AG04450 (cell line): Measurements from ENCODE around the gene ADAMTS15. TPM values are rescaled to one million over a fixed set of nuclear protein-coding genes. Genes with fewer than 3 reads are reported as not detected.
A peak's percentile ranks its signal among the peaks of the same experiment; 100 is the strongest.

Experiments used
- CTCF ChIA-PET: fragments of 300-600, 350-600 bp; formaldehyde crosslinking; extraction: SDS; loops from one replicate; lab custom pipeline; 2022; ENCODE audit warnings: antibody characterized with exemption, inconsistent platforms; lab: Charles Lee
- POLR2A ChIA-PET: fragments of 350-600 bp; formaldehyde crosslinking; extraction: SDS; loops from one replicate; lab custom pipeline; 2021; ENCODE audit warnings: antibody characterized with exemption, inconsistent platforms; lab: Yijun Ruan, JAX
- DNase-seq: peaks from one replicate; pipeline ENCODE4 v3.0.0-alpha.2; 2011; ENCODE audit warnings: low read depth, low spot score
- H3K27ac ChIP-seq: one replicate; pipeline ENCODE4 v1.5.1; 2012; ENCODE audit warnings: low read depth, low read length, control low read depth
- H3K27me3 ChIP-seq: one replicate; pipeline ENCODE4 v1.6.0; 2012; ENCODE audit warnings: low read length; ENCODE audit not compliant: control insufficient read depth, insufficient read depth
- H3K4me3 ChIP-seq: 2 replicates; pipeline ENCODE4 v1.5.1; 2011; ENCODE audit warnings: mild to moderate bottlenecking, low read depth, low read length, control low read depth
- H3K9me3 ChIP-seq: 2 replicates; pipeline ENCODE4 v1.5.1; 2012; ENCODE audit warnings: low read length; ENCODE audit not compliant: control insufficient read depth, insufficient read depth
- polyA plus RNA-seq: library from polyadenylated mRNA; depleted of rRNA; stranded (reverse); fragments of >200 nt; gene quantifications from 2 replicates; pipeline ENCODE4 v1.2.3, GENCODE V29; 2011
- TF ChIP-seq, protein P1 (sequence below): IDR thresholded peaks from 2 replicates; pipeline ENCODE4 v1.5.1; 2011; ENCODE audit warnings: low read depth, low read length, control low read depth, inconsistent platforms

The ADAMTS15 gene
- polyA plus RNA-seq, 1 experiment = 5.8 TPM

- H3K27ac ChIP-seq = no peak overlapping the region
- ChIA-PET POLR2A (no interaction called here), CTCF (interaction anchor here (1.2 kb wide), 1 partner anchor 211 kb away, joined by 3 read pairs; no protein-coding TSS in a partner anchor)
- TF ChIP-seq, protein P1, sequence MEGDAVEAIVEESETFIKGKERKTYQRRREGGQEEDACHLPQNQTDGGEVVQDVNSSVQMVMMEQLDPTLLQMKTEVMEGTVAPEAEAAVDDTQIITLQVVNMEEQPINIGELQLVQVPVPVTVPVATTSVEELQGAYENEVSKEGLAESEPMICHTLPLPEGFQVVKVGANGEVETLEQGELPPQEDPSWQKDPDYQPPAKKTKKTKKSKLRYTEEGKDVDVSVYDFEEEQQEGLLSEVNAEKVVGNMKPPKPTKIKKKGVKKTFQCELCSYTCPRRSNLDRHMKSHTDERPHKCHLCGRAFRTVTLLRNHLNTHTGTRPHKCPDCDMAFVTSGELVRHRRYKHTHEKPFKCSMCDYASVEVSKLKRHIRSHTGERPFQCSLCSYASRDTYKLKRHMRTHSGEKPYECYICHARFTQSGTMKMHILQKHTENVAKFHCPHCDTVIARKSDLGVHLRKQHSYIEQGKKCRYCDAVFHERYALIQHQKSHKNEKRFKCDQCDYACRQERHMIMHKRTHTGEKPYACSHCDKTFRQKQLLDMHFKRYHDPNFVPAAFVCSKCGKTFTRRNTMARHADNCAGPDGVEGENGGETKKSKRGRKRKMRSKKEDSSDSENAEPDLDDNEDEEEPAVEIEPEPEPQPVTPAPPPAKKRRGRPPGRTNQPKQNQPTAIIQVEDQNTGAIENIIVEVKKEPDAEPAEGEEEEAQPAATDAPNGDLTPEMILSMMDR = no peak
- H3K27me3 ChIP-seq = peaks cover 59% of the 10 kb centered on the region
- DNase-seq = no peak
- H3K4me3 ChIP-seq = no peak overlapping the region
- no peaks in the 10 kb centered on the region; the same call in 1 of the 2 replicates for H3K9me3 ChIP-seq
Observed at GRCh38 chr11:130423541-130424142, 24.8 kb upstream of the ADAMTS15 start.

DNA sequence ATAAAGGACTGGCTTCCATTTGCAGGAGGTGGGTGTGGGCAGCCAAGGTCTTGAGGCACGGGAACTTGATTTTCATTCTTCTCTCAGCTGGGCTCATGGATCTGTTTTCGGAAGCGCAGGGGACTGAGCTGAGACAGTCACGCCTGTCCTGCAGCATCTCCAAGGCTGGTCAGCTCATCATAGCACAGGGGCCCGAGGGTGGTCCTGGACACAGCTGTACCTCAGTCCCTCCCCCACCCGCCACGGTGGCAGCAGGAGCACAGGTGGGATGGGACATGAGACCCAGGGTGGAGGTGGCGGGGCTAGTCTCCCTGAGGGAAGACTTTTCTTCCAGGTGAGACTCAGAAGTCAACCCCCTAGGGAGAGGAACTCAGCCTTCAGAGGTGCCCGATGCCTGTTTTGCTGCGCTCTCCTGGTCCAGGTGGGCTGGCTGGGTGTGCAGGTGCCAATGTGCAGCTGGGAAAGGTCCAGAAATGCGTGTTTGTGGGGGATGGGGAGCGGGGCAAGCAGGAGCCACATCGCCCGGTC is 23.8 kb upstream of the ADAMTS15 start:
- no peak for DNase-seq
- Histone ChIP-seq H3K4me3 (no peak overlapping the region), H3K9me3 (no peaks in the 10 kb centered on the region; the same call in 1 of the 2 replicates), H3K27ac (no peak overlapping the region), H3K27me3 (peaks cover 69% of the 10 kb centered on the region)
- ChIA-PET CTCF (interaction anchor here (0.9 to 1.7 kb wide), 5 partner anchors 10 to 438 kb away, joined by 3 to 6 read pairs (median 5); no protein-coding TSS in a partner anchor), POLR2A (no interaction called here)
- TF ChIP-seq, protein P1 = no peak

DNA sequence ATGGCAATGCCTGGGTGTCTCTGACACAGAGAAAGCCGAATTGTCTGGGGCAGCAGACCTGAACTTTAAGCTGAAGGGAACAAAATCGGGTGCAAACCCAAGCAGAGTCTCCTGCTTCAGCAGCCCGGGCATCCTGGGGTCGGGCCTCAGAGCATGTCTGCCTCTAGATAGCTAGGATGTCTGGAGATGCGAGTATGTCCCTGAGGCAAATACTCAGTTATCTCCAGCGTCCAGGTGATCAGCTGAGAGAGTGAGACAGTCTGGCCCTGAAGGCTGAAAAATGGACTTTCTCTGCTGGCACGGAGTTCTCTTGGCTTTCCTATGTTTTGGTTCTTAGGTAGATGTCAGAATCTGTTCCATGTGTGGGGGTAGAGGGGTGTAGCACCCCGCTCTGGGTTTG is 23.3 kb upstream of the ADAMTS15 start:
- POLR2A ChIA-PET = interaction anchor here (0.6 kb wide), 1 partner anchor 111 kb away, joined by 6 read pairs; the partner anchor contains the start of gene ZBTB44
- DNase-seq = no peak
- peaks cover 72% of the 10 kb centered on the region for H3K27me3 ChIP-seq

GRCh38 chr11:130426223-130426836 is 22.1 kb upstream of the ADAMTS15 start:
- POLR2A ChIA-PET = no interaction called here
- CTCF ChIA-PET = interaction anchor here (0.5 to 1.3 kb wide), 9 partner anchors 9 to 1470 kb away, joined by 3 to 11 read pairs (median 6); no protein-coding TSS in a partner anchor
- H3K27me3 ChIP-seq = peaks cover 80% of the 10 kb centered on the region

More for the DNA sequence above, 23.3 kb upstream of the ADAMTS15 start:
- no peak overlapping the region for H3K4me3 ChIP-seq
- CTCF ChIA-PET = interaction anchor here (0.6 to 1.7 kb wide), 5 partner anchors 9 to 438 kb away, joined by 4 to 6 read pairs (median 6); no protein-coding TSS in a partner anchor
- no peaks in the 10 kb centered on the region; the same call in 1 of the 2 replicates for H3K9me3 ChIP-seq
- TF ChIP-seq, protein P1 = no peak
- H3K27ac ChIP-seq = no peak overlapping the region

More at GRCh38 chr11:130426223-130426836, 22.1 kb upstream of the ADAMTS15 start:
- H3K4me3 ChIP-seq = peak overlapping the region; percentile 58
- H3K9me3 ChIP-seq = no peaks in the 10 kb centered on the region; the same call in 1 of the 2 replicates
- DNase-seq = no peak
- no peak overlapping the region for H3K27ac ChIP-seq
- TF ChIP-seq, protein P1 = no peak
